GM12878 (cell line): ENCODE results near the gene KRT12. TPM values are rescaled to one million over a fixed set of nuclear protein-coding genes. Genes with fewer than 3 reads are reported as not detected.

Source experiments
- ATF2 ChIP-seq: IDR thresholded peaks from 2 replicates; pipeline ENCODE4 v1.6.1; 2012; ENCODE audit warnings: low read length, inconsistent platforms
- CEBPZ ChIP-seq: fragments of 150-350 bp; IDR thresholded peaks from 2 replicates; pipeline ENCODE4 v1.6.1; 2016; ENCODE audit warnings: low read depth, low read length
- EED ChIP-seq: sonication (generic); IDR thresholded peaks from 2 replicates; pipeline ENCODE4 v1.6.1; 2016; ENCODE audit warnings: antibody characterized with exemption, low read depth
- FOS ChIP-seq: IDR thresholded peaks from 3 replicates; pipeline ENCODE4 v1.6.1; 2011; ENCODE audit warnings: borderline replicate concordance; ENCODE audit not compliant: insufficient read length; ENCODE audit errors: extremely low read depth
- HDAC2 ChIP-seq: fragments of 200-600 bp; sonication (generic); IDR thresholded peaks from 2 replicates; pipeline ENCODE4 v1.6.1; 2017
- JUNB ChIP-seq: IDR thresholded peaks from 2 replicates; pipeline ENCODE4 v1.6.1; 2016; ENCODE audit warnings: antibody characterized with exemption, mild to moderate bottlenecking
- KAT2A ChIP-seq: conservative IDR thresholded peaks from 2 replicates; pipeline ENCODE4 v1.6.1; 2011; ENCODE audit warnings: low read depth, low read length; ENCODE audit not compliant: control insufficient read depth
- NFIC ChIP-seq: IDR thresholded peaks from 2 replicates; pipeline ENCODE4 v1.6.1; 2012; ENCODE audit warnings: low read depth, mild to moderate bottlenecking, inconsistent platforms, low read length, moderate library complexity
- NR2F1 ChIP-seq: fragments of 450-650 bp; conservative IDR thresholded peaks from 2 replicates; pipeline ENCODE4 v1.6.1; 2017; ENCODE audit warnings: mild to moderate bottlenecking
- PAX8 ChIP-seq: fragments of 450-650 bp; IDR thresholded peaks from 2 replicates; pipeline ENCODE4 v1.6.1; 2017; ENCODE audit warnings: mild to moderate bottlenecking, moderate library complexity
- POLR2AphosphoS2 ChIP-seq: IDR thresholded peaks from 2 replicates; pipeline ENCODE4 v1.6.1; 2011; ENCODE audit warnings: low read depth, mild to moderate bottlenecking, low read length, improper control_type of control experiment, moderate library complexity
- SIN3A ChIP-seq: IDR thresholded peaks from 2 replicates; pipeline ENCODE4 v1.6.1; 2012; ENCODE audit warnings: low read depth, low read length, improper control_type of control experiment
- SMAD5 ChIP-seq: IDR thresholded peaks from 2 replicates; pipeline ENCODE4 v1.6.1; 2016; ENCODE audit warnings: antibody characterized with exemption, low read depth
- SREBF2 ChIP-seq: IDR thresholded peaks from 2 replicates; pipeline ENCODE4 v1.6.1; 2012; ENCODE audit warnings: mild to moderate bottlenecking, low read length
- SUZ12 ChIP-seq: fragments of 200-600 bp; sonication (generic); IDR thresholded peaks from one replicate; pipeline ENCODE4 v1.6.1; 2018; ENCODE audit warnings: antibody characterized with exemption, mild to moderate bottlenecking; ENCODE audit not compliant: unreplicated experiment
- ZNF207 ChIP-seq: fragments of 450-650 bp; IDR thresholded peaks from 2 replicates; pipeline ENCODE4 v1.6.1; 2014; ENCODE audit warnings: antibody characterized with exemption, mild to moderate bottlenecking, borderline replicate concordance
- ZNF622 ChIP-seq: fragments of 450-650 bp; IDR thresholded peaks from 2 replicates; pipeline ENCODE4 v1.6.1; 2017; ENCODE audit warnings: mild to moderate bottlenecking, inconsistent platforms
- polyA plus RNA-seq, 11 experiments: library from polyadenylated mRNA; depleted of rRNA in 4 of 11; unstranded in 6 of 11; stranded (reverse) in 5 of 11; fragments of >200 nt; fragmentation: Nextera tagmentation in 4 of 11; fragmentation: Illumina TruSeq in 1 of 11; extraction: Ambion mirVana in 4 of 11; extraction: Trizol in 1 of 11; gene quantifications; 1 replicate in 1 of 11; 2 replicates in 10 of 11; pipeline versions ENCODE4 v1.2.1 to v1.2.3, GENCODE V29; 2011 to 2016; ENCODE audit warnings: inconsistent platforms in 2 of 11, missing spikeins in 2 of 11, low read depth in 1 of 11
- total RNA-seq, 4 experiments: library from RNA; depleted of rRNA in 3 of 4; stranded (reverse); fragments of >200 nt in 3 of 4; fragmentation: Illumina TruSeq in 1 of 4; extraction: Trizol in 1 of 4; gene quantifications; 2 replicates each; pipeline versions ENCODE4 v1.2.1 to v1.2.3, GENCODE V29; 2013 to 2021
- TF ChIP-seq, protein P1 (sequence below): fragments of 450-650 bp; IDR thresholded peaks from 2 replicates; pipeline ENCODE4 v1.6.1; 2014; ENCODE audit warnings: mild to moderate bottlenecking
- TF ChIP-seq, protein P2 (sequence below): fragments of 450-650 bp; IDR thresholded peaks from 2 replicates; pipeline ENCODE4 v1.6.1; 2017; ENCODE audit warnings: antibody characterized with exemption, mild to moderate bottlenecking, moderate library complexity
- TF ChIP-seq, protein P3 (sequence below): IDR thresholded peaks from 2 replicates; pipeline ENCODE4 v1.6.1; 2012; ENCODE audit warnings: low read depth, low read length, improper control_type of control experiment

KRT12 gene
- total and polyA plus RNA-seq, 10 of the 15 experiments (the other 5 are each of a cell fraction or from before 2014, with no cell fraction given), result not detected

GRCh38 chr17:40818733-40819527 is 48.1 kb downstream of the KRT12 start (continued):
- TF ChIP-seq, protein P1, sequence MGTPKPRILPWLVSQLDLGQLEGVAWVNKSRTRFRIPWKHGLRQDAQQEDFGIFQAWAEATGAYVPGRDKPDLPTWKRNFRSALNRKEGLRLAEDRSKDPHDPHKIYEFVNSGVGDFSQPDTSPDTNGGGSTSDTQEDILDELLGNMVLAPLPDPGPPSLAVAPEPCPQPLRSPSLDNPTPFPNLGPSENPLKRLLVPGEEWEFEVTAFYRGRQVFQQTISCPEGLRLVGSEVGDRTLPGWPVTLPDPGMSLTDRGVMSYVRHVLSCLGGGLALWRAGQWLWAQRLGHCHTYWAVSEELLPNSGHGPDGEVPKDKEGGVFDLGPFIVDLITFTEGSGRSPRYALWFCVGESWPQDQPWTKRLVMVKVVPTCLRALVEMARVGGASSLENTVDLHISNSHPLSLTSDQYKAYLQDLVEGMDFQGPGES, result no peak
- TF ChIP-seq NR2F1 (no peak), PAX8 (no peak), JUNB (no peak), NFIC (no peak), HDAC2 (no peak), KAT2A (no peak), FOS (no peak), CEBPZ (no peak), SREBF2 (no peak), SMAD5 (no peak), POLR2AphosphoS2 (no peak), EED (no peak), ATF2 (no peak), SIN3A (no peak), SUZ12 (no peak), ZNF622 (no peak), ZNF207 (no peak)
- TF ChIP-seq, protein P2, sequence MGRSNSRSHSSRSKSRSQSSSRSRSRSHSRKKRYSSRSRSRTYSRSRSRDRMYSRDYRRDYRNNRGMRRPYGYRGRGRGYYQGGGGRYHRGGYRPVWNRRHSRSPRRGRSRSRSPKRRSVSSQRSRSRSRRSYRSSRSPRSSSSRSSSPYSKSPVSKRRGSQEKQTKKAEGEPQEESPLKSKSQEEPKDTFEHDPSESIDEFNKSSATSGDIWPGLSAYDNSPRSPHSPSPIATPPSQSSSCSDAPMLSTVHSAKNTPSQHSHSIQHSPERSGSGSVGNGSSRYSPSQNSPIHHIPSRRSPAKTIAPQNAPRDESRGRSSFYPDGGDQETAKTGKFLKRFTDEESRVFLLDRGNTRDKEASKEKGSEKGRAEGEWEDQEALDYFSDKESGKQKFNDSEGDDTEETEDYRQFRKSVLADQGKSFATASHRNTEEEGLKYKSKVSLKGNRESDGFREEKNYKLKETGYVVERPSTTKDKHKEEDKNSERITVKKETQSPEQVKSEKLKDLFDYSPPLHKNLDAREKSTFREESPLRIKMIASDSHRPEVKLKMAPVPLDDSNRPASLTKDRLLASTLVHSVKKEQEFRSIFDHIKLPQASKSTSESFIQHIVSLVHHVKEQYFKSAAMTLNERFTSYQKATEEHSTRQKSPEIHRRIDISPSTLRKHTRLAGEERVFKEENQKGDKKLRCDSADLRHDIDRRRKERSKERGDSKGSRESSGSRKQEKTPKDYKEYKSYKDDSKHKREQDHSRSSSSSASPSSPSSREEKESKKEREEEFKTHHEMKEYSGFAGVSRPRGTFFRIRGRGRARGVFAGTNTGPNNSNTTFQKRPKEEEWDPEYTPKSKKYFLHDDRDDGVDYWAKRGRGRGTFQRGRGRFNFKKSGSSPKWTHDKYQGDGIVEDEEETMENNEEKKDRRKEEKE, result no peak
- TF ChIP-seq, protein P3, sequence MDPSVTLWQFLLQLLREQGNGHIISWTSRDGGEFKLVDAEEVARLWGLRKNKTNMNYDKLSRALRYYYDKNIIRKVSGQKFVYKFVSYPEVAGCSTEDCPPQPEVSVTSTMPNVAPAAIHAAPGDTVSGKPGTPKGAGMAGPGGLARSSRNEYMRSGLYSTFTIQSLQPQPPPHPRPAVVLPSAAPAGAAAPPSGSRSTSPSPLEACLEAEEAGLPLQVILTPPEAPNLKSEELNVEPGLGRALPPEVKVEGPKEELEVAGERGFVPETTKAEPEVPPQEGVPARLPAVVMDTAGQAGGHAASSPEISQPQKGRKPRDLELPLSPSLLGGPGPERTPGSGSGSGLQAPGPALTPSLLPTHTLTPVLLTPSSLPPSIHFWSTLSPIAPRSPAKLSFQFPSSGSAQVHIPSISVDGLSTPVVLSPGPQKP, result no peak; the same call in 1 of the 2 replicates
